Measurements from ENCODE around the gene GRHL3. TPM values are rescaled to one million over a fixed set of nuclear protein-coding genes. Genes with fewer than 3 reads are reported as not detected.

Gene GRHL3
- total RNA-seq = not detected in 2 replicates

DNA sequence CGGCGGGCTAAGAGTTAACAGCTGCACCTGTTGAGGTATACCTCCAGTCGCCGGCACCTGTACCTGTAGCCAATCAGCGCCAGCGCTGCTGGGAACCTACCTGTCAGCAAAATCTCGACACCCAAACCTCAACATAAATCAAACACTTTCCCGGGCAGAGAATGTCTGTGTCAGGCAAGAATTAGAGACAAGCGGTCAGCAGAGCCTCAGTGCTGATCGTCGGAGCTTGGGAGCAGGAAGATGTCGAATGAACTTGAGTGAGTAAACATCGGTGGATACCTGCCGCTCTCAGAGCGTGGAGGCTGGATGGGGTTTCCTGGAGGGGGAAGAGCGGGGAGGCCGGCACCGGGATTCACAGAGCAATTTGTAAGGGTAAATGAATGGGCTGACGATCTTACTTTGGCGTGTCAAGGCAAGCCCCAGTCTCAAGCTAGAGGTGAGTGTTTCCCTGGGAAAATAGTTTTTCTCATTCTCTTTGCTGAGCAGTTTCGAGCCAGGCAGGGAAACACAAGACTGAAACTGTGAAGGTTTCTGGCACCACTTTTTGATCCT lies at the start of gene GRHL3:
Gene GRHL3, plus strand, starts transcription at position 46 of the 552 bp plus-strand sequence. Its CDS starts 195 bp downstream, at position 241.

Other genes with a start within 250 kb of the GRHL3 start
- gene MYOM3, start 207.2 kb upstream of the GRHL3 start, total RNA-seq = 0.09 TPM in 1 of 2 replicates, not detected in the other
- not detected in 2 replicates for gene IL22RA1, start 176.2 kb upstream of the GRHL3 start, total RNA-seq
- not detected in 2 replicates for gene IFNLR1, start 132.1 kb upstream of the GRHL3 start, total RNA-seq
- 3.7 and 3.8 TPM in 2 replicates for gene STPG1, start 94.4 kb downstream of the GRHL3 start, total RNA-seq
- gene NIPAL3, start 96.4 kb downstream of the GRHL3 start, total RNA-seq = 35.6 and 39.4 TPM in 2 replicates
- gene RCAN3, start 183.5 kb downstream of the GRHL3 start, total RNA-seq = 1.8 and 3.7 TPM in 2 replicates
- gene NCMAP, start 236.7 kb downstream of the GRHL3 start, total RNA-seq = not detected in 2 replicates